H9 (cell line): Measurements from ENCODE around the gene COL4A2. TPM values are rescaled to one million over a fixed set of nuclear protein-coding genes. Genes with fewer than 3 reads are reported as not detected.

Source experiments
- DNase-seq: peaks from one replicate; pipeline ENCODE4 v3.0.0-alpha.2; 2017
- H2AFZ ChIP-seq: one replicate; pipeline ENCODE4 v1.6.1; 2013; ENCODE audit warnings: mild to moderate bottlenecking, low read length, control low read depth, moderate library complexity
- H2AK5ac ChIP-seq: 2 replicates; pipeline ENCODE4 v1.6.1; 2013; ENCODE audit warnings: low read length, control low read depth, mixed read lengths; ENCODE audit not compliant: insufficient read length
- H2BK120ac ChIP-seq: one replicate; pipeline ENCODE4 v1.6.1; 2013; ENCODE audit warnings: low read depth, mild to moderate bottlenecking, low read length, control low read depth, inconsistent platforms; ENCODE audit not compliant: poor library complexity, severe bottlenecking
- H2BK12ac ChIP-seq: 2 replicates; pipeline ENCODE4 v1.6.1; 2013; ENCODE audit warnings: low read length, control low read depth, mixed read lengths, low read depth; ENCODE audit not compliant: insufficient read length
- H2BK15ac ChIP-seq: 2 replicates; pipeline ENCODE4 v1.6.1; 2013; ENCODE audit warnings: low read depth, low read length, control low read depth
- H2BK20ac ChIP-seq: one replicate; pipeline ENCODE4 v1.6.1; 2013; ENCODE audit warnings: low read depth, mild to moderate bottlenecking, low read length, control low read depth, inconsistent platforms; ENCODE audit not compliant: poor library complexity, severe bottlenecking
- H2BK5ac ChIP-seq: 2 replicates; pipeline ENCODE4 v1.6.1; 2013; ENCODE audit warnings: low read length, control low read depth, mixed read lengths; ENCODE audit not compliant: insufficient read length
- H3K14ac ChIP-seq: 2 replicates; pipeline ENCODE4 v1.6.1; 2013; ENCODE audit warnings: low read length, control low read depth; ENCODE audit not compliant: insufficient read depth
- H3K18ac ChIP-seq: 2 replicates; pipeline ENCODE4 v1.6.1; 2013; ENCODE audit warnings: low read depth, mild to moderate bottlenecking, mixed read lengths, low read length, control low read depth; ENCODE audit not compliant: insufficient read length
- H3K23ac ChIP-seq: 2 replicates; pipeline ENCODE4 v1.6.1; 2013; ENCODE audit warnings: low read length, control low read depth, mixed read lengths, low read depth; ENCODE audit not compliant: insufficient read length
- H3K23me2 ChIP-seq: 2 replicates; pipeline ENCODE4 v1.6.1; 2013; ENCODE audit warnings: low read depth, mild to moderate bottlenecking, mixed read lengths, low read length, control low read depth; ENCODE audit not compliant: insufficient read length, poor library complexity, severe bottlenecking
- H3K27ac ChIP-seq: 2 replicates; pipeline ENCODE4 v1.5.1; 2013; ENCODE audit warnings: low read length, control low read depth, mixed read lengths, low read depth; ENCODE audit not compliant: insufficient read length
- H3K27me3 ChIP-seq: 2 replicates; pipeline ENCODE4 v1.6.1; 2013; ENCODE audit warnings: low read length, control low read depth, inconsistent platforms; ENCODE audit not compliant: insufficient read depth
- H3K4ac ChIP-seq: 2 replicates; pipeline ENCODE4 v1.6.1; 2013; ENCODE audit warnings: low read depth, mild to moderate bottlenecking, control low read depth, inconsistent platforms, low read length, moderate library complexity
- H3K4me1 ChIP-seq: 2 replicates; pipeline ENCODE4 v1.6.1; 2013; ENCODE audit warnings: low read length, control low read depth, inconsistent platforms; ENCODE audit not compliant: insufficient read depth
- H3K4me2 ChIP-seq: 2 replicates; pipeline ENCODE4 v1.6.1; 2013; ENCODE audit warnings: low read length, control low read depth, mixed read lengths; ENCODE audit not compliant: insufficient read length, insufficient read depth
- H3K56ac ChIP-seq: 2 replicates; pipeline ENCODE4 v1.6.1; 2013; ENCODE audit warnings: low read depth, mild to moderate bottlenecking, mixed read lengths, low read length, control low read depth; ENCODE audit not compliant: insufficient read length
- H3K79me1 ChIP-seq: 2 replicates; pipeline ENCODE4 v1.6.1; 2013; ENCODE audit warnings: low read depth, mild to moderate bottlenecking, moderate library complexity, low read length, control low read depth, inconsistent platforms; ENCODE audit not compliant: insufficient read depth, poor library complexity, severe bottlenecking
- H3K79me2 ChIP-seq: 2 replicates; pipeline ENCODE4 v1.6.1; 2013; ENCODE audit warnings: low read length, control low read depth, inconsistent platforms; ENCODE audit not compliant: insufficient read depth
- H3K9ac ChIP-seq: 2 replicates; pipeline ENCODE4 v1.6.1; 2013; ENCODE audit warnings: low read length, control low read depth, mixed read lengths; ENCODE audit not compliant: insufficient read length; ENCODE audit errors: extremely low read depth
- H3K9me3 ChIP-seq: one replicate; pipeline ENCODE4 v1.6.1; 2013; ENCODE audit warnings: low read depth, low read length, inconsistent platforms; ENCODE audit not compliant: control insufficient read depth
- H3T11ph ChIP-seq: one replicate; pipeline ENCODE4 v1.6.1; 2013; ENCODE audit warnings: mild to moderate bottlenecking, low read length, control low read depth, inconsistent platforms
- H4K20me1 ChIP-seq: one replicate; pipeline ENCODE4 v1.6.1; 2013; ENCODE audit not compliant: control insufficient read depth, insufficient read length, insufficient read depth
- H4K5ac ChIP-seq: 2 replicates; pipeline ENCODE4 v1.6.1; 2013; ENCODE audit warnings: low read depth, mild to moderate bottlenecking, mixed read lengths, low read length, control low read depth; ENCODE audit not compliant: insufficient read length
- H4K8ac ChIP-seq: replicated peaks from 2 replicates; pipeline ENCODE4 v1.6.1; 2013; ENCODE audit warnings: low read length, control low read depth, mixed read lengths, low read depth; ENCODE audit not compliant: insufficient read length
- H4K91ac ChIP-seq: 2 replicates; pipeline ENCODE4 v1.6.1; 2013; ENCODE audit warnings: low read depth, mild to moderate bottlenecking, moderate library complexity, mixed read lengths, low read length, control low read depth; ENCODE audit not compliant: insufficient read length
- H3K27ac Mint-ChIP-seq, 3 experiments: 2 replicates in 2 of 3; 3 replicates in 1 of 3; pipeline ENCODE4 v1.8.0; 2020 to 2021; ENCODE audit warnings: mixed read lengths in 3 of 3, mild to moderate bottlenecking in 1 of 3, moderate library complexity in 1 of 3
- H3K27me3 Mint-ChIP-seq: 2 replicates; pipeline ENCODE4 v1.8.0; 2021; ENCODE audit warnings: low read depth, mild to moderate bottlenecking, moderate library complexity, mixed read lengths
- H3K36me3 Mint-ChIP-seq, 3 experiments: 2 replicates in 2 of 3; 3 replicates in 1 of 3; pipeline ENCODE4 v1.8.0; 2020 to 2021; ENCODE audit warnings: low read depth in 3 of 3, mixed read lengths in 3 of 3; ENCODE audit not compliant: insufficient read depth in 1 of 3
- H3K4me1 Mint-ChIP-seq, 2 experiments: 2 replicates each; pipeline ENCODE4 v1.8.0; 2020; ENCODE audit warnings: mixed read lengths in 2 of 2
- H3K4me3 Mint-ChIP-seq, 2 experiments: 2 replicates in 1 of 2; 3 replicates in 1 of 2; pipeline ENCODE4 v1.8.0; 2020 to 2021; ENCODE audit warnings: mild to moderate bottlenecking in 2 of 2, mixed read lengths in 2 of 2, moderate library complexity in 1 of 2
- H3K9me3 Mint-ChIP-seq, 2 experiments: 2 replicates in 1 of 2; 3 replicates in 1 of 2; pipeline ENCODE4 v1.8.0; 2020; ENCODE audit warnings: mild to moderate bottlenecking in 2 of 2, mixed read lengths in 2 of 2, moderate library complexity in 1 of 2
- CTCF ChIP-seq: fragments of 200-600 bp; sonication (generic); conservative IDR thresholded peaks from 3 replicates; pipeline ENCODE4 v1.8.0; 2021; ENCODE audit warnings: antibody characterized with exemption, mild to moderate bottlenecking
- WGBS: extraction: QIAGEN DNeasy Blood & Tissue Kit; methylation state at CpG from one replicate; pipeline ENCODE4 v1.1.7; 2013; ENCODE audit warnings: missing lambda C conversion rate, low lambda C conversion rate, mixed read lengths; ENCODE audit not compliant: insufficient read length; ENCODE audit errors: extremely low coverage; 5-methylcytosine and 5-hydroxymethylcytosine counted together
- total RNA-seq: library from RNA; stranded (reverse); gene quantifications from 2 replicates; pipeline ENCODE4 v1.2.1, GENCODE V29; 2021

COL4A2 gene
- total RNA-seq, 1 experiment from 2014 or later = 76.5 TPM

GRCh38 chr13:110520431-110521295 lies 213.6 kb downstream of the COL4A2 start:
- Mint-ChIP-seq H3K9me3 (no peaks in the 10 kb centered on the region), H3K27me3 (no peaks in the 10 kb centered on the region), H3K4me3 (no peak overlapping the region; a peak in 1 of 5 replicates), H3K36me3 (peaks cover 0 to 21% (median 4%) of the 10 kb centered on the region in 3 experiments; a peak in 3 of 7 replicates), H3K4me1 (peaks cover 8 to 12% of the 10 kb centered on the region in 2 experiments), H3K27ac (peak overlapping the region in 2 of 3 experiments; percentile 77 to 83; a peak in 3 of 7 replicates)
- no peak overlapping the region for H4K8ac ChIP-seq
- H2BK20ac ChIP-seq = no peak overlapping the region
- no peak for DNase-seq
- H4K91ac ChIP-seq = no peak overlapping the region
- no peak overlapping the region for H3K4me2 ChIP-seq
- H2BK5ac ChIP-seq = no peak overlapping the region
- 0 out of 2 replicates have a peak, but pooled peaks cover 1% of the 10 kb centered on the region for H3K4me1 ChIP-seq
- no peak overlapping the region for H3K4ac ChIP-seq
- H2BK15ac ChIP-seq = no peak overlapping the region
- no peak overlapping the region for H3T11ph ChIP-seq
- H3K18ac ChIP-seq = no peak overlapping the region
- no peak overlapping the region for H4K5ac ChIP-seq
- H3K9ac ChIP-seq = no peak overlapping the region
- WGBS = no CpG with 5 or more reads among the region's 16 CpGs
- no peak overlapping the region for H3K27ac ChIP-seq
- no peak overlapping the region for H2AK5ac ChIP-seq
- no peaks in the 10 kb centered on the region for H3K23me2 ChIP-seq
- H3K27me3 ChIP-seq = no peaks in the 10 kb centered on the region
- H3K9me3 ChIP-seq = no peaks in the 10 kb centered on the region
- no peak overlapping the region for H2BK120ac ChIP-seq
- no peak overlapping the region for H2AFZ ChIP-seq
- no peaks in the 10 kb centered on the region for H4K20me1 ChIP-seq
- no peak overlapping the region for H3K56ac ChIP-seq
- H3K23ac ChIP-seq = no peak overlapping the region
- peaks cover 3% of the 10 kb centered on the region for H3K79me1 ChIP-seq
- TF ChIP-seq CTCF = no peak
- no peak overlapping the region for H3K14ac ChIP-seq
- H2BK12ac ChIP-seq = no peak overlapping the region
- H3K79me2 ChIP-seq = no peaks in the 10 kb centered on the region; the same call in 1 of the 2 replicates
